DOHH2 (cell line): ENCODE results near the gene TANC1.

Experiments used
- EZH2phosphoT487 ChIP-seq: fragments of 200-600 bp; sonication (generic); IDR thresholded peaks from 2 replicates; pipeline ENCODE4 v1.6.1; 2017; ENCODE audit warnings: borderline replicate concordance, mild to moderate bottlenecking, antibody characterized with exemption, low read length, moderate library complexity, mixed read lengths
- TF ChIP-seq, protein P1 (sequence below): fragments of 200-600 bp; sonication (generic); IDR thresholded peaks from one replicate; pipeline ENCODE4 v1.5.1; 2014; ENCODE audit warnings: antibody characterized with exemption, mild to moderate bottlenecking, low read depth, low read length; ENCODE audit not compliant: poor library complexity, severe bottlenecking

DNA sequence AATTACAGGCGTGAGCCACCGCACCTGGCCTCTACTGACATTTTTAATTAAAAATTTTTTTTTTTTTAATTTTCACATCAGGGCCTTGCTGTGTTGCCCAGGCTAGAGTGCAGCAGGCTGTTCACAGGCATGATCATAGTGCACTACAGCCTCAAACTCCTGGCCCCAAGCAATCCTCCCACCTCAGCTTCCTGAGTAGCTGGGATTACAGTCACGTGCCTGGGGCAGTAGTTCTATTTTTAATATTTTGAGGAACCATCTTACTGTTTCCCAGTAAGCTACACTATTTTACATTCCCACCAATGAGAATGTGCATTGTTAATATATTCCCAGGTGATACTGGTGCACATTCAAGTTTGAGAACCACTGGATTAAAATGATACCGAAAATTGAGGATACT, 225.4 kb downstream of the TANC1 start:
- TF ChIP-seq, protein P1, sequence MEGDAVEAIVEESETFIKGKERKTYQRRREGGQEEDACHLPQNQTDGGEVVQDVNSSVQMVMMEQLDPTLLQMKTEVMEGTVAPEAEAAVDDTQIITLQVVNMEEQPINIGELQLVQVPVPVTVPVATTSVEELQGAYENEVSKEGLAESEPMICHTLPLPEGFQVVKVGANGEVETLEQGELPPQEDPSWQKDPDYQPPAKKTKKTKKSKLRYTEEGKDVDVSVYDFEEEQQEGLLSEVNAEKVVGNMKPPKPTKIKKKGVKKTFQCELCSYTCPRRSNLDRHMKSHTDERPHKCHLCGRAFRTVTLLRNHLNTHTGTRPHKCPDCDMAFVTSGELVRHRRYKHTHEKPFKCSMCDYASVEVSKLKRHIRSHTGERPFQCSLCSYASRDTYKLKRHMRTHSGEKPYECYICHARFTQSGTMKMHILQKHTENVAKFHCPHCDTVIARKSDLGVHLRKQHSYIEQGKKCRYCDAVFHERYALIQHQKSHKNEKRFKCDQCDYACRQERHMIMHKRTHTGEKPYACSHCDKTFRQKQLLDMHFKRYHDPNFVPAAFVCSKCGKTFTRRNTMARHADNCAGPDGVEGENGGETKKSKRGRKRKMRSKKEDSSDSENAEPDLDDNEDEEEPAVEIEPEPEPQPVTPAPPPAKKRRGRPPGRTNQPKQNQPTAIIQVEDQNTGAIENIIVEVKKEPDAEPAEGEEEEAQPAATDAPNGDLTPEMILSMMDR: no peak
- no peak for TF ChIP-seq EZH2phosphoT487
